ENCODE measurements around the gene LRP8.

The LRP8 gene

GRCh38 chr1:53320646-53321045, 7.2 kb downstream of the LRP8 start:
- Histone ChIP-seq H3K9ac (ENCODE audit: low read length) (no peak overlapping the region), H3F3A (ENCODE audit: insufficient read depth) (no peaks in the 10 kb centered on the region), H2AFZ (ENCODE audit: low read depth, low read length, severe bottlenecking) (no peak overlapping the region), H3K4me3 (ENCODE audit: insufficient read depth, low read length, poor library complexity, severe bottlenecking) (no peak overlapping the region), H3K9me3 (ENCODE audit: insufficient read depth, low read length) (no peaks in the 10 kb centered on the region), H3K27me3 (ENCODE audit: low read length) (no peaks in the 10 kb centered on the region), H3K36me3 (ENCODE audit: low read length) (peaks cover 8% of the 10 kb centered on the region), H3K9me2 (replicated peaks; ENCODE audit: insufficient read depth, low read length) (no peaks in the 10 kb centered on the region), H3K4me2 (ENCODE audit: low read depth, low read length, poor library complexity, severe bottlenecking) (no peak overlapping the region), H3K79me2 (ENCODE audit: insufficient read depth, low read length) (peaks cover 96% of the 10 kb centered on the region), H3K27ac (ENCODE audit: low read depth, low read length) (no peak overlapping the region), H4K20me1 (ENCODE audit: low read depth, low read length) (peaks cover 3% of the 10 kb centered on the region; the same call in 1 of the 2 replicates)
- TF ChIP-seq EZH2phosphoT487 (conservative IDR thresholded peaks at IDR 0.05; ENCODE audit: low read length) (no peak), CTCF (IDR thresholded peaks at IDR 0.05; ENCODE audit: insufficient read depth, low read length, poor library complexity, severe bottlenecking) (no peak)

DNA sequence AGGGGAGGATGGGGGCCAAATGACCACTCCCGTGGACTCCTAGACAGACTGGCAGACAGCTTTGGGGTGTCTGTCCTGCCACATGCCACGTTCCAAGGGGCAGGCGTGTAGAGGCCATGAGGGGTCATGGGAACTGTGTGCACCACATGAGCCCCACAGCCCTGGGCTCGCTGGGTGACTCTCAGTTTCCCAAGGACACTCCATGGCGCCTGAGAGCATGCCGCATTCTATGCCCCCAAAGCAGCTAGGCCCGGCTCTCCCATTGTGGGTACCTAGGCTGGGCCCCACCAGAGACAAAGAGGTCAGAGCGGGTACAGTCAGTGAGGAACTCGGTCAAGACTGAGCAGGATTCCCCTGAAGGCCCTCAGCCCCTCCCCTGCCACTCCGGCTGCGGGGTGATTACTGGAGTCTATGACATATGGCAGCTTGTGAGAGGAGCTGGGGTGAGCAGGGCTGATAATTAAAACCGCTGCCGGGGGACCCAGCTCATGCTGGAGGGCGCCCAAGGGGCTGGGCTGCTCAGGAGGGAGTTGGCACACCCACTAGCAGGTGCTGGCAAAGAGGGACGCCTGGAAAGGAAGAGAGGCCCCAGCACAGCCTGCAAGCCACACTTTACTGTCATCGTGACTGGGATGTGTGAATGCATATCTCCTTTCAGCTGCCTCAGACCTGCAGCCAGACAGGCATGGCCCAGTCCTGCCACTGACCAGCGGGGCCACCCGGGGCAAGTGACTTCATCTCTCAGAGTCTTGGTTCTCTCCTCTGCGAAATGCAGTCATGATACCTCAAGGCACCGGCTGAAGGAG, 8.4 kb downstream of the LRP8 start:
- no peaks in the 10 kb centered on the region for H3K9me2 ChIP-seq (replicated peaks; ENCODE audit: insufficient read depth, low read length)
- H4K20me1 ChIP-seq (ENCODE audit: low read depth, low read length): no peaks in the 10 kb centered on the region; the same call in 1 of the 2 replicates
- H3K36me3 ChIP-seq (ENCODE audit: low read length): no peaks in the 10 kb centered on the region
- H3K9me3 ChIP-seq (ENCODE audit: insufficient read depth, low read length): no peaks in the 10 kb centered on the region
- H3K27ac ChIP-seq (ENCODE audit: low read depth, low read length): no peak overlapping the region
- H3K4me2 ChIP-seq (ENCODE audit: low read depth, low read length, poor library complexity, severe bottlenecking): no peak overlapping the region
- H3K4me3 ChIP-seq (ENCODE audit: insufficient read depth, low read length, poor library complexity, severe bottlenecking): no peak overlapping the region
- H2AFZ ChIP-seq (ENCODE audit: low read depth, low read length, severe bottlenecking): no peak overlapping the region
- no peak overlapping the region for H3K9ac ChIP-seq (ENCODE audit: low read length)
- peaks cover 92% of the 10 kb centered on the region for H3K79me2 ChIP-seq (ENCODE audit: insufficient read depth, low read length)
- H3F3A ChIP-seq (ENCODE audit: insufficient read depth): no peaks in the 10 kb centered on the region
- H3K27me3 ChIP-seq (ENCODE audit: low read length): no peaks in the 10 kb centered on the region
- TF ChIP-seq CTCF (IDR thresholded peaks at IDR 0.05; ENCODE audit: insufficient read depth, low read length, poor library complexity, severe bottlenecking) (no peak), EZH2phosphoT487 (conservative IDR thresholded peaks at IDR 0.05; ENCODE audit: low read length) (no peak)

- TF ChIP-seq CTCF (IDR thresholded peaks at IDR 0.05; ENCODE audit: insufficient read depth, low read length, poor library complexity, severe bottlenecking): no peak
- no peak for TF ChIP-seq EZH2phosphoT487 (conservative IDR thresholded peaks at IDR 0.05; ENCODE audit: low read length)
- Histone ChIP-seq H3F3A (ENCODE audit: insufficient read depth) (no peaks in the 10 kb centered on the region), H3K79me2 (ENCODE audit: insufficient read depth, low read length) (peaks cover 90% of the 10 kb centered on the region), H2AFZ (ENCODE audit: low read depth, low read length, severe bottlenecking) (no peak overlapping the region), H3K9me2 (replicated peaks; ENCODE audit: insufficient read depth, low read length) (no peaks in the 10 kb centered on the region), H3K9me3 (ENCODE audit: insufficient read depth, low read length) (no peaks in the 10 kb centered on the region), H4K20me1 (ENCODE audit: low read depth, low read length) (no peaks in the 10 kb centered on the region; the same call in 1 of the 2 replicates), H3K36me3 (ENCODE audit: low read length) (no peaks in the 10 kb centered on the region), H3K27ac (ENCODE audit: low read depth, low read length) (no peak overlapping the region), H3K9ac (ENCODE audit: low read length) (no peak overlapping the region), H3K4me3 (ENCODE audit: insufficient read depth, low read length, poor library complexity, severe bottlenecking) (no peak overlapping the region), H3K27me3 (ENCODE audit: low read length) (no peaks in the 10 kb centered on the region), H3K4me2 (ENCODE audit: low read depth, low read length, poor library complexity, severe bottlenecking) (no peak overlapping the region)
These were observed 10.0 kb downstream of the LRP8 start for GRCh38 chr1:53317646-53318539.

All from SU-DHL-6 (cell line).